ENCODE data around the gene SP6.
A peak's percentile ranks its signal among the peaks of the same experiment; 100 is the strongest.

Gene SP6

GRCh38 chr17:47895347-47895855 lies 44.4 kb upstream of the SP6 start:
- DNase-seq (ENCODE audit: low spot score): no peak
- in situ Hi-C loops (cut with MboI; ENCODE audit: low pct_unique_long_range_greater_than_20kb, low sequenced_read_pairs, unreplicated experiment): no loop called here
- TF ChIP-seq CTCF (IDR thresholded peaks at IDR 0.05; ENCODE audit: extremely low read depth, insufficient read depth, missing control alignments): no peak

- no peak for DNase-seq (ENCODE audit: low spot score)
- in situ Hi-C loops (cut with MboI; ENCODE audit: low pct_unique_long_range_greater_than_20kb, low sequenced_read_pairs, unreplicated experiment): loop anchor here (5.0 kb wide), 1 partner anchor 52 kb away; the partner anchor contains the start of gene SCRN2
- TF ChIP-seq CTCF (IDR thresholded peaks at IDR 0.05; ENCODE audit: extremely low read depth, insufficient read depth, missing control alignments): no peak
These were observed 43.8 kb upstream of the SP6 start for GRCh38 chr17:47894498-47895346.

GRCh38 chr17:47891545-47892088 lies 40.7 kb upstream of the SP6 start:
- in situ Hi-C loops (cut with MboI; ENCODE audit: low pct_unique_long_range_greater_than_20kb, low sequenced_read_pairs, unreplicated experiment): loop anchor here (5.0 kb wide), 1 partner anchor 49 kb away; the partner anchor contains the start of gene SCRN2
- no peak for TF ChIP-seq CTCF (IDR thresholded peaks at IDR 0.05; ENCODE audit: extremely low read depth, insufficient read depth, missing control alignments)
- DNase-seq (ENCODE audit: low spot score): no peak

- in situ Hi-C loops (cut with MboI; ENCODE audit: low pct_unique_long_range_greater_than_20kb, low sequenced_read_pairs, unreplicated experiment): loop anchor here (5.0 kb wide), 1 partner anchor 48 kb away; the partner anchor contains the start of gene SCRN2
- peak; percentile 92 for TF ChIP-seq CTCF (IDR thresholded peaks at IDR 0.05; ENCODE audit: extremely low read depth, insufficient read depth, missing control alignments)
- peak; percentile 78 for DNase-seq (ENCODE audit: low spot score)
These were observed 39.0 kb upstream of the SP6 start for GRCh38 chr17:47889734-47890529.

GRCh38 chr17:47888293-47888692 lies 37.3 kb upstream of the SP6 start:
- in situ Hi-C loops (cut with MboI; ENCODE audit: low pct_unique_long_range_greater_than_20kb, low sequenced_read_pairs, unreplicated experiment): no loop called here
- TF ChIP-seq CTCF (IDR thresholded peaks at IDR 0.05; ENCODE audit: extremely low read depth, insufficient read depth, missing control alignments): no peak
- DNase-seq (ENCODE audit: low spot score): no peak

Data from GM13977 (cell line).